Ramos (cell line): ENCODE results near the gene DOCK2.

Experiments used
- in situ Hi-C: fragments of 300-500 bp; cut with MboI; formaldehyde crosslinking; loops from one replicate; pipeline ENCODE4 v1.14.3; 2022; ENCODE audit warnings: low sequenced_read_pairs; ENCODE audit not compliant: unreplicated experiment

Gene DOCK2

DNA sequence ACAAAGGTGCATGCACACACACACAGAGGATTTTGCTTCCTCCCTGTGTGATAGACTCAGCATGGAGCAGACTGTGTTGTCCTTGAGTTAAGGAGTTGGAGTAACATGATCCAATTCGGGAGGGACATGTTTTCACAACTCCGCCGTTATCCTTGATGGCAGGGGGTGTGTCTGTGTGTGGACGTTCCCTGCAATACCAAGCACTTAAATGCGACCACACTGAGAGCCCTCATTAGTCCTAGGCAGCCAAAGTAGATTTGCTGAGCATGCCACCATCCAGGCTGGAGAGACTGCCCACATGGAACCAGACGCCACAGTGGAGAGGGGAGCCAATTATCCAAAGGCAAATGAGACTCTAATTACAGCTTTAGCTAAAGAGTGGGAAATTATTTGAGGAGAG lies 140.1 kb downstream of the DOCK2 start:
- in situ Hi-C loops = no loop called here

DNA sequence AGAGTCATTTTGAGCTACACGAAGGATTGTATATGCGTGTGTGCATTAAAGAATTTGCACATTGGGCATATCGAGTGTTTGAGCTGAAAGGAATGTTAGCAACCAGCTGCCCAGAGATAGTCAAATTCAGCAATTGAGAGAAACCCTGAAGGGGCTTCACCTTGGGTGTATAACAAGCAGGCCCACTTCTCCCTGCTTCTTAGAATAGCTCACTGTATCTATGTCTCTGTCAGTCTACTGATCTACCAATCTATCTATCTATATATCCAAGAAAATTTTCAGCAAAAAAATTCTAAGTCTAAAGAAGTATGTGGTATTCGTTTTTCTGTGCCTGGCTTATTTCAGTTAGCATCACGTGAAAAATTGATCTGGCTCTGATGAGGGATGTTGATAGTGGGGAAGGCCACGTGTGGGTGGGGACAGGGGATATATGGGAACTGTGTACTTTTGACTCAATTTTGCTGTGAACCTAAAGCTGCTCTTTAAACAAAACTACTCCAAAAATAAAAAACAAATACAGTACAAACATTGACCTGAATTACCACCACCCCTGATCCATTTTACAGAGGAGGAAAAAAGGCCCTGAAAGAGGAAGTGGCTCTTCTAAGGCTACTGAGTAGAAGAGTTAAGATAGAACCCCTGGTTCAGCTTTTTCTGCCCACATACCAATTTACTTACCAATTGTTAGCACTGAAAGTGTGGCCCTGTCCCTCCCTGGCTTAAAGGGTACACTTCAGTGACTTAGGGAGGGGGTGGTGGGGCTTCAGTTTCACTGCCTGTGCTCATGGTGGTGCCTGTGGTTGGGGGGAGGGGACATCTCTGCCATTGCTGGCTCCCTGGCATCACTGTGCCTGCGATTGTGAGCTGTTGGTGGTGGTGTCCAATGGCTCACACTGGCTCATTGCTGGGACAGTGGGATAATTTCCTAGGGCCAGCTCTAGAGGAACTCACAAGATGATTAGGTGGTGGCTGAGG lies 141.8 kb downstream of the DOCK2 start:
- in situ Hi-C loops = no loop called here

DNA sequence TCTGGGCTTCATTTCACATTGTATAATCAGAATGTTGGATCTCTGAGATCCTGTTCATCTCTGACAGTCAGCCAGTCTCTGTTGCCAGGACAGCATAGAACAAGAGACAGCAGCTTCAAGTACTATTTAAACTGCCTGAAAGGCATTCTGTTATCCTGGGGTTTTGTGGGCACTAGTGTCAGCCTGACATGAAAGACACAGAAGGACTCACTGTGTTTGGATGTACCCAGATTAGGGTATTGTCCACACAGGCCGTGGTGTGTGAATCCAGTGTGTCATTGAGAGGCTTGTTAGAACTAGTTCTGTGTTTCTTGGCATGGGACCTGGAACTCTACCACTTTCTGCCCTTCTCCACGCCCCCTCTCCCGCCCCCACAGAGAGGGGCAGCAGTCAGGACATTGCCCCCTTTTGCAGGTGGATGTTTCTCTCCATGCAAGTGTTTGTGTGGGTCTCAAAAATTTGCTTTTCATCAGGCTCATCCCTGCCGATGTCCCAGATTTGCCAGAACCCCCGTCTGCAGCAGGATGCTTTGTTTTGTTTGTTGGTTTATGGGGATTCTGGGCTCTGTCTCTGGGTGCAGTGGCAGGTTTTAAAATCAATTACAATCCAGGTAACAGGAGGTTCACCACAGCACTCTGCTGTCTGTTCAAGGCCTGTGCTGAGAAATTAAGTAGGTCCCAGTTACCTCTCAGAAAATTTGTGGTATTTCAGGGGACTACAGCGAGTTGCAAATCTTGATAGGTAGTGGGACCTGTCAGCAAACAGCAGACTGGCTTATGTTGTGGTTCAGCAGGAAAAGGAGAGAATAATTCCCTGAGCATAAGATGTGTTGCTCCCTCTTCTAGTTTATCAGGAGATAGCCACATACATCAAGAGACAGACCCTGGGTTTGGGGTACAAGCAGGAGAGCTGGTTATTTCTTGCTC lies 144.6 kb downstream of the DOCK2 start:
- in situ Hi-C loops = no loop called here

DNA sequence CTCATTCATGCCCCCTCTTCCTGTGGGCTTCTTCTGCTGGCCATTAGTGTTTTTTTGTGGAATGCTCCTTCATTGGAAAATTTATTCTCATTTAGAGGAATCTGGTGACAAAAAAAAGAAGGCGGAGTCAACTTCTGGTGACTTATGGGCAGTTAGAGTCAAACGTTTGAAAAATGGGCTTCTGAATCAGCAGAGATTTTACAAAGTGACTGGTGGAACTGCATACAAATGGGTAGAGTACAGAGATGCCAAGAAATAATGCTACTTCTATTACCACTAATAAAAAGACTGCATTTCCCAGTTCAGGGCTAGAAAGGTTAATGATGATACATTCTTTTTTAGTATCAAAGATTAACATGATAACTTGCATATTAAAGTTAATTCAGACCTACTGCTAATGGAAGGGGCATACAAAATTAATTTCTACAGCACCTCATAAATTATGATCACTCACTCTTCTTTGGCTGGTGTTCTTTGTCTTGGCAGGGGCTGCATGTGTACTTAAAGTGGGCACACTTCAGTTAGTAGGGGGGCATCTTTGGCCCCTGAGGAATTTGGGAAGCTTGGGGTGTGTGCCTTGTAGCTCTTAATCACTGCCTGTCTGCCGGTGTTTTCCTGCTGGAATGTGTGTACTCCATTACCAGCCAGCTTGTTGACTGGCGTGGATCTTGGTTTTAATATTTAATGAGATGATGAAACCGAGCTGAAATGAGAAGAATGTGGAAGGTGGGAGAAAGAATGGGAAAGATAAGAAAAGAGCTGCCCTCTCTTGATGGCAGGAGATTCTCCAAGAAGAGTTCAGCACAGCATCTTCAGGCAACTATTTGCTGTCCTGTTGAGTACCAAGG lies 148.9 kb downstream of the DOCK2 start:
- in situ Hi-C loops = no loop called here

DNA sequence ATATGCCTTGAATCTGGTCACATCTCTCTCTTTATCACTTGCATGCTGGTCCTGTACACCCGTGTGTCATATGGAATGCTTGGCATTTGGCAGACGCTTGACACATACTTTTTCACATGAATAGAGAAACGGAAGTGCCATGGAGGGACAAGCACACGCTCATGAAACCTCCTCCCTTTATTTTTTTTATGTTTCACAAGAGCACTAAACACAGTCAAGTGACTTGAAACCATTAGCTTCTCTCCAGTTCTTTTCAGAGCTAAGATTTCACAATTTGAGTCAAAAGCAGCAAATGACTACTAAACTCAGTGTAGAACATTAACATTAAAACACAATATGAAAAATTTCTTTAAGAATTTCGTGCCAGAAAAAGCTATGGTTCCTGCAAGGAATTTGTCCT lies 151.1 kb downstream of the DOCK2 start:
- in situ Hi-C loops = no loop called here

DNA sequence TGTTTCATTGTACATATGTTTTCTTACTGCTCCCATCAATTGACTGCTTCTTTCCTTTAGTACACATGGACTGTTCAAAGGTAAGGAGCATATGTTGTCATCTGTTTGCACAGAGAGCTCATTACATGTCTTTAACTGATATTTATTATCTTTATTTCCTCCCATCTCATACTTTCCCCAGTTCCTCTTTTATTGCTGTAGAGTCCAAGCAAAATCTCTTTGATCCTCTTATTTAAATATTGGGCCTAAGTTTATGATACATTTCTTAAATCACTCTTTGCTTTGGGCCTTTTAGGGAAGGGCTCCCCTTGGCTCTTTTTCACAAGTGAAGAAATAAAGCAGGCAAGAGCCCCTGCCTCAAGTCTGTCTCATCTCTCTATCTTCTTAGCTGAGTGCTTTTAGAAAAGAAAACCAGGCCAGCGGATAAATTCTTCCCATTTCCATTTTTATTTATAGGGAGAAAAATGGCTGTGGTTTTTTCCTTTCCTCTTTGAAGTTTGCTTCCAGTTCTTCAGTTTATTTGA lies 152.4 kb downstream of the DOCK2 start:
- in situ Hi-C loops = no loop called here

DNA sequence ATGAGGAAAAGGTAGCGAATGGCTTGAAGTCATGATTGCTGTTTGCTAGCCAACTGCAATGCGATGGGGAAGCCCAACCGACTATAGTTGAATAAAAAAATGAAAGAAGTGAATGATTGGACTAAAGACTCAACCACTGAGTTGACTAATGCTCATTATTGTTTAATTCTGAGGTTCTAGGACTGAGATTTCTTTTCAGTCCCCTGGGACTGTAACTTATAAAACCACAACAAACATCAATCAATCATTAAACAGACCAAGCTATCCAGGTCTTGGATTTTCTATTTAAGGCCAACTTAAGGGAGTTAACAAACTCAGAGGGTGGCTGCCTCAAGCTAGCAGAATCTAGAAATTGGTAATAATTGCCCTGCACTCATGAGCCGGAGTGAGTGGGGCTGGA lies 154.2 kb downstream of the DOCK2 start:
- in situ Hi-C loops = no loop called here

DNA sequence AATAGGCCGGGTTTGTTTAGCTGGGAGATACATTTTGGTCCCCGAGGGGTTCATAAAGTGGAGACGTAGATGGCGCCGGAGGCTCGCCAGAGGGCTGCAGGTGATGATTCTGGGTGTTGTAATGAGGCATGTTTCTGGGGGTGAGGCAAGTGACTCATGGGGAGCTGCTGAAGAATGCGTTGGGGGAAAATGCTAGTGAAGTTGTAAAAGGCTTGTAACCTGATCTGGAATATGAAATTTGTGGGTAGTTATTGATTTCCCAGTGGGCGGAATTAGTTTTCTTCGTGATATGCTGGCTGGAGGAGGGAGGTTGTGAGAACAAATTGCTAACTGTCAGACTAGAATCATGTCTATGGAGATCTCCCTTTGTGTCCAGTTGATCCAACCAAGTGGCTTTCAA lies 158.3 kb downstream of the DOCK2 start:
- in situ Hi-C loops = no loop called here

DNA sequence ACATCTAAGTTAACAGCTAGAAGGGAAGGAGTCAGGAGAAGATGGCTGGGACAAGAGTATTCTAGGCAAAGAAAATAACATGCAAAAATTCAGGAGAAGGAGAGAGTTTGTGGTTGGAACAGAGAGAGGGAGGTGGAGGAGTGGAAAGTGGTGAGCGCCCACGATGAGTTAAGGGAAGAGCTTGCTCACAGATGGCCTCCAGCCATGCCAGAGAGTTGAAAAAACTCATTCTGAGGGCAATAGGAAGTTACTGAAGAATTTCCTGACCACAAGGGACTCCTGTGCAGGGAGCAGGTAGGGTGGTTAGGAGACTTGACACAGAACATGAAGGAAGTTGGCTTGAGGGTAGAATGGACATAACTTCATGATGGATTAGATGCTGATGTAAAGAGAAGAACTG lies 159.7 kb downstream of the DOCK2 start:
- in situ Hi-C loops = no loop called here

DNA sequence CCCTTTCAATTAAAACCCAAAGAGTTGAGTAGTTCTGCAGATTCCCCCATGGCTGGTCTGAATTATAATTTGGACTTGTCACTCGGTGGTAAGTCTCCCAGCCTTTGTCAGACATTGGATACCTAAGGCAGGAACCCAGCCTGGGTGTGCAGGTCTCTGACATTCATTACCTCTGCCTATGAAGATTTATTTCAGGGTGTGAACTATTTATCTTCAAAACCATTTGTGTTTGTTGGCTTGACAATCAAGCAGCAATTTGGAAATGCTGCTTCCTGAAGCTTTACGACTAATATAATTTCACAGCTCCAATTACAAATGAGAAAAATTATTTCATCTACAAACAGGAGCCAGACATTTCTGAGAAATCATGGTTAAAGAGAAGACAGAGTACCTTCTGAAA lies 160.5 kb downstream of the DOCK2 start:
- in situ Hi-C loops = no loop called here

DNA sequence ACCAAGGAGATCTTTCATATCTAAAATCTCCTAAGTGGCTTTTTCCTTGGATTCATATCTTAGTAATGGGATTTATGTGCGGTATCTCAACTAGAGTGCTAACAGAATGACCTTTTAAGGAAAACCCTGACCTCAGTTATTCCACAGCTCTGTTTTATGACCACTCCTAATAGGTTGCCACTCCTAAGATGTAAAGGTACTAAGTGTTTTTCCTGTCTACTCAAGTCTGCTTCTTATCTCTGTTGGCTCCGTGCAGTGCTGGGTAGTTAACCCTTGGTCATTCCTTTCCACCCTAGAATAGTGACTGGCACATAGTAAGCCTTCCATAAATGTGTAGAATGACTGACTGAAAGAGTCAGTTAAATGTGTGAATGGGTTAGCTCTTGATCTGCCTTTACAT lies 161.4 kb downstream of the DOCK2 start:
- in situ Hi-C loops = no loop called here

DNA sequence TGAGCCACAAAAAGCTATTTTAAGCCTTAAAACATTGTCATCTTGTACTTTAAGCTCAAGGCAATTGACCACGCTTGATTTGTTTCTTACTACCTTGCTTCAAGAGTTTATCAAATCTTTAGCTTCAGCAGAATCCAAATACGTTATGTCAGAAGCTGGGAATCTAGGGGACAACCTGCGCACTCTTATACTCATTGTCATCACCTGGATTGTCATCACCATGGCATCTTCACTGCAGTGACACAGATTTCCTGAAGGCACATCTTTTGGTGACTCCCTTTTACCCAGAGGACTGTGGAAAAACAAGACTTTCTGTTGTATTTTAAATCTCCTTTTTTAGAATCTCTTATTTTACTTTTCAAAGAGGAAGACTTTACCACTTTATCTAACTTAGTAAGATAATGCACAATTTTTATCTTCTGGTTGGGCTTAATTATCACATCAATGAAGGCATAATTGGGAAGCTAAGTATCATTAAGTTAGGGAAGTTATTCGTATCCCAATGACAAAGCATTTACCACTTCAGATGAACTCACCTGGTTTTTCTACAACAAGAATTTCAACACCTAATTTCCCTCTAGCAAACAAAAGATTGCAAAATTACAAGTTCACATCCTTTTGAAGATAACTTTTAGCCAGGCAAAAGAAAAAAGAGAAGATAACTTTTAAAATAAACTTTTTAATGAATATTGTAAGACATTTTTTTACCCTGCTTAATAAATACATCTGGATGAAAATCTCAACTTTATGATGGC lies 162.0 kb downstream of the DOCK2 start:
- in situ Hi-C loops = no loop called here

DNA sequence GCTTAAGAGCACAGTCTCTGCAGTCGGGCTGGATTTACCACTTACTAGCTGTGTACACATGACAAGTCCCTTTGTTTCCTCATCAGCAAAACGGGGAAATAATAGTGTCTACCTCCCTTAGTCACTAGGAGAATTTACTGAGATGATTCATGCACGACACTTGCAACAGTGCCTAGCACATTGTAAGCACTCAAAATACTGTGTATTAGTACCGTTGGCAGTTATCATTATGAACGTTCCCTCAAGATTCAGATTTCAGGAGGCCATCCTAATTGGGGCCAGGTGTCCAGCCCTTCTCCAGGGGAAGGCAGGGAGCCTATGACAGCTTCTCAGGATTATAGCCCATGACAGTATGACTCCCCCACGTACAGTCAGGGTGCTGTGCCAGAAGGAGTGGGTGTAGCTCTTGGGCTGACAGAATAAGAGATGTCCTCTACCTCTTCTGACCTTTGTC lies 164.3 kb downstream of the DOCK2 start:
- in situ Hi-C loops = no loop called here

DNA sequence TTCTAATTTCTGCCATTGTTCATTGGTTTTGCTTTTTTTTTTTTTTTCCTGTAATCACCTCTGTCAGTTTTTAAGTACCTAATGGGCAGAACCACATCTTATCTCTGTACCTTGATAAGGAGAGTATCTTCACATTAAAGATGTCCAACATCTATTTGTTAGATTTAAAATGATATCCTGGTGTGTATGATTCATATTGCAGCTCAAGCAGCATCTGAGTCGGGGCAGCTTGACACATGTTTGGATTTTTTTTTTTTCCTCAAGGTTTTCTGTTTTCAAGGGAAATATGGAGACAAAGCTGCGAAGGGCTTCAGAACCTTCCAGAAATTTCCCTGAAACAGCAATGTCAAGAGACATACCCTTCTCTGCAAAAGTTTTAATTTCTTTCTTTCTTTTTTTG lies 164.7 kb downstream of the DOCK2 start:
- in situ Hi-C loops = no loop called here

DNA sequence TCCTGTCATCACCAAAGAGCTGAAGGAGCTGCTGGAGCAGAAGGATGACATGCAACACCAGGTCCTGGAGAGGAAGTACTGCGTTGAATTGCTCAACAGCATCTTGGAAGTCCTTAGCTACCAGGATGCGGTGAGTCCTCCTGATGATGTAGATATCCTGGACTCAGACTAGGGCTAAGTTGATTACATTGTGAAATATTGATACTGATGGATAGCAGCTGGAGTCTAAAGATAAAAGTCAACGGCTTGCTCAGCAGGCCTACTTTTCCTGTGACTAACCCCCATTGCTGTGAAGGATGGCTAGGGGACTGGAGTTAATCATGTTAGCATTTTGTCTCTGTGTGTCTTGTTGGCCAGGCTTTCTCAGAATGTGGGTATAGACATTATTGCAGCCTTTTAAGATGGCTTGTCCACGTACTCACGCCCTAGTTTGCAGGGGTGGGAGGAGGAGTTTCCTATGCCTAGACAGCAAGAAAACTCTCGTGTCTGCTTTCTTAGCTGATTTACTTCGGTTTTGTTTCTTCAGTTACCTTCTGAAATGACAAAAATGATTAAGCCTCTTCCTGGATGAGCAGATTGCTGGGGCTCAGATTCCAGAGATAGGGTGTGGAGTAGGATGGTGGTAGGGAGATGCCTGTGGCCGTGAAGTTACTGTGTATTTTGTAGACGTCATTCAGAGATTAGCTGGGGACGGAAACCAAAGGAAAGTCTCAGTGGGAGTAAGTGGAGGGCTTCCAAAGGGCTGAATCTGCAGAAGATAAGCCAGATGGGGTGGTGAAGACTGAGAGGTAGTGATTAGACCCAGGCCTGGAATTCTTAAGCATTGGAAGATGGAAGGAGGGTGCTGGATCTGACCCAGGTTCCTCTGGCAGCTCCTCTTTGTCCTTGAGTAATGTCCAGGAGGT lies 166.3 kb downstream of the DOCK2 start:
- in situ Hi-C loops = no loop called here

DNA sequence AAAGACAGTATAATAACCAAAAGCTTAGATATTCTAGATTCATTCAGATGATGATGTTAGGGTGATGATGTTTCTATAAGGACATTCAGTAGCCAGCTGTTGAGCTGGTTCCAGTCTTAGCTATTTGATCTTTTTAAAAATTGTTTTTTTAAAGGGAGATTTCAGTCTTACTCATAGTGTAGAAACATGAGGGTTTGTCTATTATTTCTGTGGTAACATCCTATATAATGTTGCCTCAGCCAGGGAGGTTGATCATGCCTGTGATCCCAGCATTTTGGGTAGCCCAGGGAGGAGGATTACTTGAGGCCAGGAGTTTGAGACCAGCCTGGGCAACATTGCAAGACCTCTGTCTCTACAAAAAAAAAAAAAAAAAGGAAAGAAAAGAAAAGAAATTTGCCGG lies 167.8 kb downstream of the DOCK2 start:
- in situ Hi-C loops = no loop called here

DNA sequence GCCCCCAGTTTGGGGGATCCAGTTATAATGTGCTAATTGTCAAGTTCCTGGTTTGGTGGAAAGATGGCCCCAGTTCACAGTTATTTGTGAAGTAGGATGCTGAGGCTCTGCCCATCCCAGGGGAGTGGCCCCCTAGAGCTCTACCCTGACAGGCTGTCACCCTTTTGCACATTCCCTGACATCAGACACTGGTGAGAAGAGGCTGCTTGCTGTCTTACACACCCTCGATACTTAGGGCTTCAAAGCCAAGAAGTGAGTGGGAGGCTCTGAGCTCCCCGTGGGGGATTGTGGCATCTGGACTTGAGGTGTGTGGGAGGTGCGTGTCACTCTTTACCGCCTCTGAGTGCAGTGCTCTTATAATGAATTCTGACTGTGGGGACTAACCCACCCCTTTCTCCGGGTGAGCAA lies 168.5 kb downstream of the DOCK2 start:
- in situ Hi-C loops = no loop called here
